ENCODE measurements around the gene PSMD1.
"Not testable (repeated sequence)": the region's sequence is repeated elsewhere in the genome, so short reads cannot be mapped to it uniquely, and the experiment has no call there.

The PSMD1 gene

DNA sequence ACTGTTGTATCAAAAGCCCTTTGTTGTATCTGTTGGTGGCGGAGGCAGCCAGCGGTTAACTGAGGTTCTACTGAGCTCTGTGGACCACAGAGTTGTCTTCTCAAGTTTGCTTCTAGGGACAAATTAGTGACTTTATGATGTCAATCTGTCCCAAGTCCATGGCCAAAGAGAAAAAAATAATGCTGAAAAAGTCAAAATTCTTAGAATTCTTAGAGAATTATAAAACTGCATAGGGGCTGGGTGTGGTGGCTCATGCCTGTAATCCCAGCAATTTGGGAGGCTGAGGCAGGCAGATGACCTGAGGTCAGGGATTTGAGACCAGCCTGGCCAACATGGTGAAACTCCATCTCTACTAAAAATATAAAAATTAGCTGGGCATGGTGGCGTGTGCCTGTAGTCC lies 31.6 kb upstream of the PSMD1 start:
- H3K4me3 Mint-ChIP-seq, H3K27ac Mint-ChIP-seq, CTCF ChIA-PET, H3K9me3 Mint-ChIP-seq, H3K36me3 Mint-ChIP-seq, DNase-seq, H3K4me1 Mint-ChIP-seq: not testable (repeated sequence)
- peaks cover 17% of the 10 kb centered on the region for H3K27me3 Mint-ChIP-seq

DNA sequence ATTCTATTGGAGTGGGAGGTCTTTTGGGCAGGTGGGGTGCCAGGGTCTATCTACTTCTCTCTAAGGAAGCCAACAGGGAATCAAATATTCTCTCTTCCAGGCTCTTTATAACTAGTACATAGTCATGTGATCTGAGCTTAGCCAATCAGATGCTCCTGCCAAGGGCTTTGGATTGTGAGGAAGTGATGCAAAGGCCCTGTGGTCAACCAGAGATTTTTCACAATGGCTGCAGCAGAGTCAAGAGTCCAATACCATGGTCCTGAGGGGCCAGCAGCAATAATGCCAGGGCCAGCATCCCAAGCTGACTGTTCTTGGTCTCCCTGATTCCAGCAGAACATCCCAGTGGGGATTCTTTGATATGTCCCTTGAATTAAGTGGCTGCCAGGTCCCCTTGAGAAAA lies 27.8 kb upstream of the PSMD1 start:
- CTCF ChIA-PET: interaction anchor here (1.4 kb wide), 1 partner anchor 22 kb away, joined by 3 read pairs; no protein-coding TSS in a partner anchor
- Mint-ChIP-seq H3K36me3 (no peaks in the 10 kb centered on the region), H3K27ac (no peak overlapping the region), H3K4me3 (no peak overlapping the region), H3K9me3 (no peaks in the 10 kb centered on the region), H3K4me1 (no peaks in the 10 kb centered on the region), H3K27me3 (peaks cover 40% of the 10 kb centered on the region)
- no peak for DNase-seq

DNA sequence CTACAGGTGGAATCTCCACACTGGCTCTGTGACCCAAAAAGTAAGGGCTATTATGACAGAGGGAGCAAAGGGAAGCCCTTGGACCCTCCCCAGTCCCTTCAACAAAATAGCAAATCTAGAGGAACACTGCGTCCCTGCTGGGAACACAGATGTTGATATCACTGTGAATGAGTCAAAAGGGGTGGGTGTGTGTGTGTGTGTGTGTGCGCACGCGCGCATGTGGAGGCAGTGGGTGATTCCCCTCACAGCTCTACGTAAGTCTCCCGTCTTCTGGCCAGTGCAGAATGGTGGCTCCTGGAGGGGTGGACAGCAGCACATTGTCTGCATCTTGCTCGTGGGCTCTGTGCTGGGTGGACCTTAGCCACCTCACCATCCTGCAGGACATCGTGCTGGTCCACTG lies 27.1 kb upstream of the PSMD1 start:
- H3K27ac Mint-ChIP-seq: no peak overlapping the region
- H3K4me1 Mint-ChIP-seq: no peaks in the 10 kb centered on the region
- H3K27me3 Mint-ChIP-seq: peaks cover 45% of the 10 kb centered on the region
- CTCF ChIA-PET: interaction anchor here (1.1 to 1.4 kb wide), 2 partner anchors 18 to 21 kb away, joined by 3 read pairs; no protein-coding TSS in a partner anchor
- no peaks in the 10 kb centered on the region for H3K36me3 Mint-ChIP-seq
- no peak overlapping the region for H3K4me3 Mint-ChIP-seq
- DNase-seq: no peak
- no peaks in the 10 kb centered on the region for H3K9me3 Mint-ChIP-seq

DNA sequence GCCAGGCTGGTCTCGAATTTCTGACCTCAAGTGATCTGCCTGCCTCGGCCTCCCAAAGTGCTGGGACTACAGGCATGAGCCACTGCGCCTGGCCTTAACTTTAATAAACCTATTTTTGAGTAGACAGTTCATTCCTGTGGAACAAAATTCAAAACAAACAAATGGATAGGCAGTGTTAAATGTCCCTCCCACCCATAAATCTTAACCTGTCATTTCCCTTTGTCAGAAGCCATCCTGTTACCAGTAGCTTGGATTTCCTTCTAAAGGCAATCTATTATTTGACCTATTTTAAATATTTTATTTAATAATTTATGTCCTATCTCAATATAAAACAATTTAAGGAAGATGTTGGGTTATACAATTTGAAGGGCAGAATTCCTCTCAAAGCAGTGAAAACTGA lies 25.9 kb upstream of the PSMD1 start:
- no peaks in the 10 kb centered on the region for H3K9me3 Mint-ChIP-seq
- no peaks in the 10 kb centered on the region for H3K36me3 Mint-ChIP-seq
- DNase-seq: no peak
- no peak overlapping the region for H3K27ac Mint-ChIP-seq
- CTCF ChIA-PET: interaction anchor here (1.1 kb wide), 1 partner anchor 17 kb away, joined by 3 read pairs; no protein-coding TSS in a partner anchor
- H3K27me3 Mint-ChIP-seq: peaks cover 55% of the 10 kb centered on the region
- H3K4me1 Mint-ChIP-seq: no peaks in the 10 kb centered on the region
- no peak overlapping the region for H3K4me3 Mint-ChIP-seq

DNA sequence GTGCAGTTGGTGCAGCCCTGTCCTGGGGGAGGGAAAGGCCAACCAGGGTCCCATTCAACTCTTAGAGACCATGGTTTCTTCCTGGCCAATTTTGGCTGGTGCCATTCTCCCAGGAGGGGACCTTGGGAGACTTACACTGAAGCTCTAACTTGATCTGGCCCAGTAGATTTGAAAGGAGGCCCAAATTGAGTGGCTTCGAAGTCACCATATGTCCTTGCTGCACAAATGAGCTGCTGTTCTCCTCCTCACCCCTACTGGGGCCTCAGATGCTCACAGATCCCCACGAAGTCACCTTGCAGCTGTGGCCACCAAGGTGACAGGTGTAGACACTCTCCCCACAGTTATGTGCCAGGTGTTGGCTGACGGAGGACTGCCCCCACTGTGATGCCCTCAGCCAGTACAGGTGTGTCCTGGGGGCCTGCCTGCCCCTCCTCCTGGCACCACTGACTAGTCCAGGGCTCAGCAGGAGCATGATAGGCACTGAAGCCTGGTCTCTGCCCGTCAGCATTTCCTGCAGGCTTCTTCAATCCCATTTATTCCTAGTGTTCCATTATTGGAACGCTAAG lies 24.0 kb upstream of the PSMD1 start:
- peaks cover 2% of the 10 kb centered on the region for H3K4me1 Mint-ChIP-seq
- H3K27ac Mint-ChIP-seq: no peak overlapping the region
- CTCF ChIA-PET: no interaction called here
- H3K36me3 Mint-ChIP-seq: no peaks in the 10 kb centered on the region
- H3K9me3 Mint-ChIP-seq: no peaks in the 10 kb centered on the region
- DNase-seq: no peak
- peaks cover 66% of the 10 kb centered on the region for H3K27me3 Mint-ChIP-seq
- no peak overlapping the region for H3K4me3 Mint-ChIP-seq

DNA sequence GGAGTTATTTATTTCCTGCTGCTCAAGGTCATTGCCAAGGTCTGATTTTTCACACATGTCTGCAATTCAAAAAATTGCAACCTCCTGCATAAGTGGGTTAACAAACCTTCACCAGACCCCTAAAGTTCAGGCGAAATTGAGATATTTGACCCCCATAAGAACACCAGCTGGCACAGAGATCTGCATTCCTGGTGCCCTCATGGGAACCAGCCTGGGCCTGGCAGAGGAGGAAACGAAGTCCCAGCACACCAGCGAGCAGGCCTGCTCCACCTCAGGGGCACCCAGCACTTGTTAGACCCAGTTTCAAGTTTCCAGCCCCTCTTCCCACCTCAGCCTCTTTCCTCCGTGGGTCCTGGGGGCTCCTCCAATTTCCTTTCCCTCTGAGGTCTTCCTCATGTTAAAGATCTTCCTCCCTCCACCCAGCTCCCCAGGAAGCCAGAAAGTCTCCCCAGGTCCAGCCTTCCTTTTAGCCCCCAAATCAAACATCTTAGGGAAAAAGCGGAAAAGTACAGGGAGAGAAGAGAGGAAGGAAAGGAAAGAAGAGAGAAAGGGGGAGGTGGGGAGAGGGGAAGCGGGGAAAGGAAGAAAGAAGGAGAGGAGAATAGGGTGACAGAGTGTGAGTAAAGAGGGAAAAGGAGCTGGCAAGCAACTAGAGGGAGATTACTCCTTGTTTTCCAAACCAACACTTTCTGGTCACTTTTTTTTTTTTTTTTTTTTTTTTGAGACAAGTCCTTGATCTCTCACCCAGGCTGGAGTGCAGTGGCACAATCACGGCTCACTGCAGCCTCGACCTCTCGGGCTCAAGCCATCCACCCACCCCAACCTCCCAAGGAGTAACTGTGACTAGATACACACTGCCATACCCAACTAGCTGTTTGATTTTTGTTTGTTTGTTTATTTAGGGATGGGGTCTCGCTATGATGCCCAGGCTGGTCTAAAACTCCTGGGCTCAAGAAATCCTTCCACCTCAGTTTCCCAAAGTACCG lies 23.2 kb upstream of the PSMD1 start:
- H3K4me3 Mint-ChIP-seq: no peak overlapping the region

DNA sequence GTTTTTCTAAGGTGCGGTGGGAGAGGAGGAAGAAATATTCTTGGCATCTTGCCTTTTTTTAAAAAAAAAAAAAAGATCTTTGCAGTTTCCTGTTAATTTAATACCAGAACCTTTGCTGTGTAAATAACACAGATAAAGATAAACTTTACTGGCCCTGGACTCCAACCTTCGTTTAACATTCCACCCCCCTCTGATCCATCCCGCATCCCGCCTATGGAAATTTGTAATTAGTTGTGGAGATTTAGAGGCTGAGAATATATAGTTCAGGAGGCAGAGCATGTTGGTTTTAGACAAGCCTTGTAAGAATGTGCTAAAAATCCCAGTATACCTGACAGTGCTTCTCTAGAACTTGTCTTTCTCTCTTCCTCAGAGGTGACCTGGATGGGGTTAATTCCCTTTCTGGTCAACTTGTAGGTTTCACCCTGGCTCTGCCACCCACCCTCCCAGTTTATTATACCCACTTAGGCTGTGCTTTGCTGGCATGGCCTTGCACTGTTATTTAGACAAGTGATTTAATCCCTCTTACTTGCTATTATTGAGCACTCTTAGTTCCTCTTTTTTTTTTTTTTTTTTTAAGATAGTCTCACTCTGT lies 22.3 kb upstream of the PSMD1 start:
- no peak for DNase-seq
- H3K4me3 Mint-ChIP-seq: no peak overlapping the region
- CTCF ChIA-PET: no interaction called here
- H3K9me3 Mint-ChIP-seq: no peaks in the 10 kb centered on the region
- no peak overlapping the region for H3K27ac Mint-ChIP-seq
- H3K27me3 Mint-ChIP-seq: peaks cover 74% of the 10 kb centered on the region
- peaks cover 2% of the 10 kb centered on the region for H3K4me1 Mint-ChIP-seq
- H3K36me3 Mint-ChIP-seq: no peaks in the 10 kb centered on the region

More for the DNA sequence above, 23.2 kb upstream of the PSMD1 start:
- Mint-ChIP-seq H3K27ac (no peak overlapping the region), H3K27me3 (peaks cover 65% of the 10 kb centered on the region), H3K4me1 (peaks cover 2% of the 10 kb centered on the region), H3K36me3 (no peaks in the 10 kb centered on the region), H3K9me3 (no peaks in the 10 kb centered on the region)
- DNase-seq: no peak
- CTCF ChIA-PET: no interaction called here

DNA sequence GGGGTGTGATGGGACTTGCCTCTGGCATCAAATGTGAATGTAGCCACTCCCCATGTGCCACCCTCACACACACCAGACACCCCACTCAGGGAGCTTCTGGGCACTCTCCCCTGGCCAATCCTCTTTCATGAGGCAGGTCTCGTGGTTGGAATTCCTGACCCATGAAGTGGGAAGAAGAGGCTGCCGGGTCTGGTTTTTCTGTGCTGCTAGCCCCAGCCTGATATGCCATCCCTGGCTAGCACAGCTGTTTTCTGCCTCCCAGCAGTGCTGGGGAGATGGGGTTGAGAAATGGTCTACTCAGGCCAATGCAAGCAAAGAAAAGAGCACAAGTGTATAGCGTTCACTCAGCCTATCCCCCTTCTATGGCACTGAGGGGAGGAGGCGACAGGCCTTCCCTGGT lies 20.5 kb upstream of the PSMD1 start:
- Mint-ChIP-seq H3K4me3 (no peak overlapping the region), H3K36me3 (no peaks in the 10 kb centered on the region), H3K27me3 (peaks cover 84% of the 10 kb centered on the region), H3K4me1 (peaks cover 2% of the 10 kb centered on the region), H3K9me3 (no peaks in the 10 kb centered on the region), H3K27ac (no peak overlapping the region)
- CTCF ChIA-PET: interaction anchor here (1.0 to 1.5 kb wide), 2 partner anchors 16 to 212 kb away, joined by 3 to 5 read pairs; no protein-coding TSS in a partner anchor
- DNase-seq: no peak

DNA sequence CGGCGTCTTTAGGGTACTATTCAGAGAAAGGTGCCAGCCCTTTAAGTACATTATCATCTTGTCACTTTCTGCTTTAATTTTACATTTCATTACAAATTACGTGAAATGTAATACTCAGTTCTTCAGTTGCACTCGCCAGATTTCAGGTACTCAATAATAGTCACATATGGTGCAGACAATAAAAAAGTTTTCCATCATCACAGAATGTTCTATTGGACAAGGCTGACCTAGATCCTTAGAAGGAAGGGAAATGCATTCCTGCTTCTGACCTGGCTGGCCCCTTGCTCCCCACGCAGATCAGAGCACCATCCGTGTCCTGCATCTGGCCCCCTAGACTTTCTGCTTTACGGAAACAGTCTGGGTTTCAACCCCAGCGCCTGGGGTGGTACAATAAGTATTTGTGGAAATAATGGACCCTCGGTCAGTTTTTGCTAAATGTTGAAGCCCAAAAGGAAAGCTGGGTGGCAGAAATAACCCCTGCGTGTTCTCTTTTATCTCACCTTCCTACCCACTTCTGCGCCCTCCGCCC lies 20.0 kb upstream of the PSMD1 start:
- CTCF ChIA-PET: interaction anchor here (1.0 to 1.5 kb wide), 2 partner anchors 16 to 212 kb away, joined by 3 to 5 read pairs; no protein-coding TSS in a partner anchor
- Mint-ChIP-seq H3K36me3 (no peaks in the 10 kb centered on the region), H3K27me3 (peaks cover 87% of the 10 kb centered on the region), H3K27ac (no peak overlapping the region), H3K4me3 (peak overlapping the region; percentile 4), H3K4me1 (peaks cover 2% of the 10 kb centered on the region), H3K9me3 (no peaks in the 10 kb centered on the region)
- DNase-seq: no peak

DNA sequence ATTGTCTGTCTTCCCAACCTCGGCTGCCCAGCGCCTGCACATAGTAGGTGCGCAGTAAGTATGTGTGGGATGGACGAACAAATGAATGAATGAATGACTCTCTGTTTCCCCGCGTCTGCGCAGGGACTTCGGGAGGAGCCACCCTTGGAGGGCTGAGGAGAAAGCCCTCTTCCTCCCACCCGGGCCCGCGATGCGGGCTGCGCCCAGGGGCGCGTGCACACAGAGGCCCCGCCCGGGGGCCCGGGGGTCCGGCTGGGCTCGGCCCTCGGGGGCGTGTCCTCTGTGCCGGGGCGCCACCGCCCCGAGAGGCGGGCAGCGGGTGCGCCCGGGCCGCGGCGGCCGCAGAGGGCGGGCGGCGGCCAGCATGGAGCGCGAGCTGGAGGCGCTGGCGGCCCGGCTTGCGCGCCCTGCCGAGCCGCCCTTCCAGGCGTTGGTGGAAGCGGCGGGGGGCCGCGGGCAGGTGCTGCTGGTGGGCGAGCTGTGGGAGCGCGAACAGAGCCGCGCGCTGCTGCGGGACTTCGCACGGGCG lies 19.4 kb upstream of the PSMD1 start, which contains the start of gene C2orf72:
Gene C2orf72, plus strand, starts transcription at position 322 of the 529 bp plus-strand sequence. Its CDS starts 43 bp downstream, at position 365.
- DNase-seq: no peak
- Mint-ChIP-seq H3K4me3 (peak within 1 kb of the TSS; percentile 22), H3K27me3 (peaks cover 86% of the 10 kb centered on the region), H3K36me3 (no peaks in the 10 kb centered on the region), H3K4me1 (peaks cover 2% of the 10 kb centered on the region), H3K27ac (no peak within 1 kb of the TSS), H3K9me3 (no peaks in the 10 kb centered on the region)
- CTCF ChIA-PET: interaction anchor here (2.8 kb wide), 1 partner anchor 16 kb away, joined by 9 read pairs; no protein-coding TSS in a partner anchor

DNA sequence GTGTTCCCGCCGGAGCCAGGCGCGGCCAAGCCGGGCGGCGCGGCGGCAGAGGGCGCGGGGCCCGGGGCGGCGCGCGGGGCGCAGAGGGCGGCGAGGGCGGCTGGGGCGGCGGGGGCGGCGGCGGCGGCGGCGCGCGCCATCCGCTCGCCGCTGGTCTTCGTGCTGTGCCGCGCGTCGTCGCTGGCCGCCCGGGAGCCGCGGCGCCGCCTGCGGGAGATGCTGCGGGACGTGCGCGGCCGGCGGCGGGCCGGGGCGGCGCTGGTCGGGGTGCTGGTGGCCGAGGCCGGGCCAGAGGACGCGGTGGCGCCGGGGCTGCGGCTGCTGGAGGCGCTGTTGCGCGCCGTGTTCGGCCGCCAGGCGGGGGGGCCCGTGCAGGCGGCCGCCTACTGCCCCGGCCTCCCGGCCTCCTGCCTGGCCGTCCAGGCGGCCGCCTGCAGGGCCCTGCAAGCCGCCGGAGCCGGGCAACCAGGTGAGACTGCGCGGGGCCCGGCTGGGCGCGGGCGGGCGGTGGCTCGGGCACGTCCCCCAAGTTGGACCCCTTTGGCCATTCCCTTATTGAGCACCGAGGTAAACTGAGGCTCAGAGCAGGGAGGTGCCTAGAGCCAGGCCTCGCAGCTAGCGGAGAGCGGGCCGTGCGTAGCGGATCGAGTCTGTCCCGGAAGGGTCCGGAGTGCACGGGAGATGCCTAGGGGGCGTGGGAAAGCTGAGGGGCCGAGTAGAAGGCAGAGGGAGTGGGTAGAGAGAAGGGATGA lies 18.8 kb upstream of the PSMD1 start:
- Mint-ChIP-seq H3K27ac (no peak overlapping the region), H3K36me3 (no peaks in the 10 kb centered on the region), H3K4me3 (peak overlapping the region; percentile 22), H3K27me3 (peaks cover 84% of the 10 kb centered on the region), H3K4me1 (peaks cover 2% of the 10 kb centered on the region), H3K9me3 (no peaks in the 10 kb centered on the region)
- CTCF ChIA-PET: interaction anchor here (2.8 kb wide), 1 partner anchor 15 kb away, joined by 9 read pairs; no protein-coding TSS in a partner anchor
- no peak for DNase-seq

DNA sequence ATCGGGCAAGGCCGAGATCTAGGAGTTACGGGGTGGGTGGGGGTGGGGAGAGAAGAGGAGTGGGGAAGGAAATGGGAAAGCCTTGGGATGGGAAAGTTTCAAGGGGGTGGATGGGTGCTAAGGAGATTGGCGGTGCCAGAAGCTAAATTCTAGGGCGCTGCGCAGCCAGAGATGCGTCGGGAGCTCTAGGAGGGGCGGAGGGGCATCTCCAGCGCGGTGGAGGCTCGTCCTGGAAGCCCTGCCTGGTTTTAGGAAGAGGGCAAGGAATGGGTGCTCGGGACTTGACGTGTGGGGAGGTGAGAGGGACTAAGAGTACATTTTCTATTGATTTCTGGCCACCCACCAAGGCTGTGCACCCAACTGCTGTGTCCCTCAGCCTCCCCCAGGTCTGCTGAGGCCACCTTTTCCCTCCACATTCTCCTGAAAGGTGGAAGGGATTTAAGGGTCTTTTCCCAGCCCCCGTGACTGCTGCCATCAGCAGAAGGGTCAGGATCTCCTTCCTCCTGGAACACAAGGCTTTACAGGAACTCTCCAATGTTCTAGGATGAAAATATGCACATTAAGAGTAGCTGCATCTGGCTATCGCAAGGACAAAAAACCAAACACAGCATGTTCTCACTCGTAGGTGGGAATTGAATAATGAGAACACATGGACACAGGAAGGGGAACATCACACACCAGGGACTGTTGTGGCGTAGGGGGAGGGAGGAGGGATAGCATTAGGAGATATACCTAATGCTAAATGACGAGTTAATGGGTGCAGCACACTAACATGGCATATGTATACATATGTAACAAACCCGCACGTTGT lies 18.0 kb upstream of the PSMD1 start:
- Mint-ChIP-seq H3K27me3 (peaks cover 79% of the 10 kb centered on the region), H3K27ac (no peak overlapping the region), H3K4me3 (peak overlapping the region; percentile 22), H3K4me1 (peaks cover 2% of the 10 kb centered on the region), H3K9me3 (no peaks in the 10 kb centered on the region), H3K36me3 (no peaks in the 10 kb centered on the region)
- DNase-seq: no peak
- CTCF ChIA-PET: interaction anchor here (2.8 kb wide), 1 partner anchor 15 kb away, joined by 9 read pairs; no protein-coding TSS in a partner anchor

DNA sequence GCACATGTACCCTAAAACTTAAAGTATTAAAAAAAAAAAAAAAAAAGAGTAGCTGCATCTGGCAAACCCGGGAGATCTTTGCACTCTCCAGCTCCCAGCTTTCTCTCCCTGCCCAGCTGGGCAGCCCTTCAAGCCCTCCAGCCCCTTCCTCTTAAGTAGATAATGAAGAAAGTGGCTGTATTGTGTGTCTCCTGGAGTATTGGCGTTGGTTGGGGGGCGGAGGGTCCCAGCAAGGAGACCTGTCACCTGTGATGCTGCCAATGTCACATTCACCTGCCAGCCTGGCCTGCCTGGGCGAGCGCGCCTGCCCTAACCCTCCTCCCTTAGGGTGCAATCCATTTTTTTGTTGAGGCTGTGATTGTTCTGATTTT lies 17.4 kb upstream of the PSMD1 start:
- H3K4me1 Mint-ChIP-seq: peaks cover 2% of the 10 kb centered on the region
- H3K4me3 Mint-ChIP-seq: no peak overlapping the region
- no peaks in the 10 kb centered on the region for H3K36me3 Mint-ChIP-seq
- no peak for DNase-seq
- peaks cover 74% of the 10 kb centered on the region for H3K27me3 Mint-ChIP-seq
- CTCF ChIA-PET: interaction anchor here (2.8 kb wide), 1 partner anchor 14 kb away, joined by 9 read pairs; no protein-coding TSS in a partner anchor
- no peaks in the 10 kb centered on the region for H3K9me3 Mint-ChIP-seq
- no peak overlapping the region for H3K27ac Mint-ChIP-seq
